ENCODE data around the gene IPO5. TPM values are rescaled to one million over a fixed set of nuclear protein-coding genes. Genes with fewer than 3 reads are reported as not detected.
A peak's percentile ranks its signal among the peaks of the same experiment; 100 is the strongest.

IPO5 gene
- polyA plus RNA-seq, 1 of the 3 experiments (the other 2 are of a cell fraction) = 77.1 TPM

DNA sequence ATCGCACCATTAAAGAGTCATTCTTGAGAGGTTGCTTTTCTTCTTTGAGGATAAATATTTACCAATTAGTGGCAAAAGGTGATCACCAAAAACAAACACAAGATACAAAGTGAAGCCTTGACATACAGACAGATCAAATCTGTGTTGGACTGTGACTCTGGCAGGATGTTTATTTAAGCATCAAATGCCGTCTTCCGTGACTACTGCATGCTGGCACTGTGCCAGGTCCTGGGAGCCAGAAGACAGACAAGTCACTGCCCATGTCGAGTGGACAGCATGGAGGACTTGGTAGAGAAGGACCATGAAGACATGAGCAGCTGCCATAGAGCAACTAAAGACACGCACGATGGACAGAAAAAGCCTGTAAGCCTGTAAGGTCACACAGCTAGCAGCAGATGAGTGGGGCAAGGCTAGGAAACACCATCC lies 96.6 kb downstream of the IPO5 start:
- ChIA-PET POLR2A (no interaction called here), CTCF (no interaction called here)
- Histone ChIP-seq H2AFZ (ENCODE audit: low read depth) (no peak overlapping the region), H3K79me2 (ENCODE audit: insufficient read depth) (no peaks in the 10 kb centered on the region), H3K27ac (ENCODE audit: low read depth in 2 of 2, low read length in 1 of 2) (no peak overlapping the region), H3K36me3 (replicated peaks in 1 of 2; ENCODE audit: control insufficient read depth in 1 of 2, insufficient read depth in 2 of 2, low read length in 1 of 2) (no peaks in the 10 kb centered on the region), H3K4me2 (no peak overlapping the region), H3K9me3 (no peaks in the 10 kb centered on the region), H4K20me1 (ENCODE audit: insufficient read depth) (no peaks in the 10 kb centered on the region), H3K27me3 (ENCODE audit: insufficient read depth) (no peaks in the 10 kb centered on the region), H3F3A (replicated peaks; ENCODE audit: insufficient read depth) (no peaks in the 10 kb centered on the region), H3K4me1 (ENCODE audit: control insufficient read depth in 1 of 2, insufficient read depth in 2 of 2, low read depth in 1 of 2, low read length in 1 of 2) (peaks cover 0 to 3% of the 10 kb centered on the region in 2 experiments; a peak in 1 of 4 replicates), H3K9ac (no peak overlapping the region), H3K4me3 (ENCODE audit: low read depth in 2 of 2, low read length in 1 of 2) (no peak overlapping the region), H3K9me2 (no peaks in the 10 kb centered on the region)
- TF ChIP-seq NFIC (IDR thresholded peaks at IDR 0.05; ENCODE audit: borderline replicate concordance) = peak; percentile 47; the same call in 1 of the 2 replicates
- TF ChIP-seq TCF12 (IDR thresholded peaks at IDR 0.05) = no peak
- 46% methylated on average over 6 of the region's 6 CpGs for WGBS (ENCODE audit: low lambda C conversion rate)
- peak; percentile 38 for DNase-seq

DNA sequence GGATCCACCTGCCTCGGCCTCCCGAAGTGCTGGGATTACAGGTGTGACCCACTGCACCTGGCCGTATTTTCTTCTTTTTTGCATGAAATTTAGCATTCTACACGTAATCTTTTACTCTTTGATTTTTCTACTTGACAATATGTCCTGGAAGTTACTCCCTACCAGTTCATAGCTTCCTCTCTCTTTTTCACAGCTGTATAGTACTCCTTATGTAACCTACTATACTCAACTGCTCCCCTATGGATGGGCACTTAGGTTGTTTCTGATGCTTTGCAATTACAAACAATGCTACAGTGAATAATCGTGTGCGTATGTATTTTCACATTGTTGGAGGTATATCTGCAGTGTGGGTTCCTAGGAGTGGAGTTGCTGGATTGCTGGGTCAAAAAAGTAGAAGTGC lies 98.9 kb downstream of the IPO5 start:
- peaks cover 0 to 3% of the 10 kb centered on the region in 2 experiments; a peak in 1 of 4 replicates for H3K4me1 ChIP-seq (ENCODE audit: control insufficient read depth in 1 of 2, insufficient read depth in 2 of 2, low read depth in 1 of 2, low read length in 1 of 2)
- H3K9ac ChIP-seq = no peak overlapping the region
- no peak overlapping the region for H3K4me3 ChIP-seq (ENCODE audit: low read depth in 2 of 2, low read length in 1 of 2)
- H3K27me3 ChIP-seq (ENCODE audit: insufficient read depth) = no peaks in the 10 kb centered on the region; the same call in 1 of the 2 replicates
- WGBS (ENCODE audit: low lambda C conversion rate) = 76% methylated on average over 6 of the region's 6 CpGs
- H3K4me2 ChIP-seq = no peak overlapping the region
- H3K36me3 ChIP-seq (replicated peaks in 1 of 2; ENCODE audit: control insufficient read depth in 1 of 2, insufficient read depth in 2 of 2, low read length in 1 of 2) = no peaks in the 10 kb centered on the region
- no peaks in the 10 kb centered on the region for H4K20me1 ChIP-seq (ENCODE audit: insufficient read depth)
- no peaks in the 10 kb centered on the region for H3F3A ChIP-seq (replicated peaks; ENCODE audit: insufficient read depth)
- DNase-seq = no peak
- H3K9me3 ChIP-seq = no peaks in the 10 kb centered on the region
- TF ChIP-seq NRF1 (IDR thresholded peaks at IDR 0.05; ENCODE audit: low read depth, low read length) = no peak
- no peak for TF ChIP-seq FOXJ3 (CRISPR knock-in tag; IDR thresholded peaks at IDR 0.05)
- no peak for TF ChIP-seq NFIC (IDR thresholded peaks at IDR 0.05; ENCODE audit: borderline replicate concordance)
- TF ChIP-seq, protein P1, sequence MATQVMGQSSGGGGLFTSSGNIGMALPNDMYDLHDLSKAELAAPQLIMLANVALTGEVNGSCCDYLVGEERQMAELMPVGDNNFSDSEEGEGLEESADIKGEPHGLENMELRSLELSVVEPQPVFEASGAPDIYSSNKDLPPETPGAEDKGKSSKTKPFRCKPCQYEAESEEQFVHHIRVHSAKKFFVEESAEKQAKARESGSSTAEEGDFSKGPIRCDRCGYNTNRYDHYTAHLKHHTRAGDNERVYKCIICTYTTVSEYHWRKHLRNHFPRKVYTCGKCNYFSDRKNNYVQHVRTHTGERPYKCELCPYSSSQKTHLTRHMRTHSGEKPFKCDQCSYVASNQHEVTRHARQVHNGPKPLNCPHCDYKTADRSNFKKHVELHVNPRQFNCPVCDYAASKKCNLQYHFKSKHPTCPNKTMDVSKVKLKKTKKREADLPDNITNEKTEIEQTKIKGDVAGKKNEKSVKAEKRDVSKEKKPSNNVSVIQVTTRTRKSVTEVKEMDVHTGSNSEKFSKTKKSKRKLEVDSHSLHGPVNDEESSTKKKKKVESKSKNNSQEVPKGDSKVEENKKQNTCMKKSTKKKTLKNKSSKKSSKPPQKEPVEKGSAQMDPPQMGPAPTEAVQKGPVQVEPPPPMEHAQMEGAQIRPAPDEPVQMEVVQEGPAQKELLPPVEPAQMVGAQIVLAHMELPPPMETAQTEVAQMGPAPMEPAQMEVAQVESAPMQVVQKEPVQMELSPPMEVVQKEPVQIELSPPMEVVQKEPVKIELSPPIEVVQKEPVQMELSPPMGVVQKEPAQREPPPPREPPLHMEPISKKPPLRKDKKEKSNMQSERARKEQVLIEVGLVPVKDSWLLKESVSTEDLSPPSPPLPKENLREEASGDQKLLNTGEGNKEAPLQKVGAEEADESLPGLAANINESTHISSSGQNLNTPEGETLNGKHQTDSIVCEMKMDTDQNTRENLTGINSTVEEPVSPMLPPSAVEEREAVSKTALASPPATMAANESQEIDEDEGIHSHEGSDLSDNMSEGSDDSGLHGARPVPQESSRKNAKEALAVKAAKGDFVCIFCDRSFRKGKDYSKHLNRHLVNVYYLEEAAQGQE (IDR thresholded peaks at IDR 0.05; ENCODE audit: low read depth, low read length) = no peak
- no peak for TF ChIP-seq EP300 (IDR thresholded peaks at IDR 0.05; ENCODE audit: borderline replicate concordance in 1 of 2, low read depth in 1 of 2, low read length in 1 of 2)
- TF ChIP-seq, protein P2, sequence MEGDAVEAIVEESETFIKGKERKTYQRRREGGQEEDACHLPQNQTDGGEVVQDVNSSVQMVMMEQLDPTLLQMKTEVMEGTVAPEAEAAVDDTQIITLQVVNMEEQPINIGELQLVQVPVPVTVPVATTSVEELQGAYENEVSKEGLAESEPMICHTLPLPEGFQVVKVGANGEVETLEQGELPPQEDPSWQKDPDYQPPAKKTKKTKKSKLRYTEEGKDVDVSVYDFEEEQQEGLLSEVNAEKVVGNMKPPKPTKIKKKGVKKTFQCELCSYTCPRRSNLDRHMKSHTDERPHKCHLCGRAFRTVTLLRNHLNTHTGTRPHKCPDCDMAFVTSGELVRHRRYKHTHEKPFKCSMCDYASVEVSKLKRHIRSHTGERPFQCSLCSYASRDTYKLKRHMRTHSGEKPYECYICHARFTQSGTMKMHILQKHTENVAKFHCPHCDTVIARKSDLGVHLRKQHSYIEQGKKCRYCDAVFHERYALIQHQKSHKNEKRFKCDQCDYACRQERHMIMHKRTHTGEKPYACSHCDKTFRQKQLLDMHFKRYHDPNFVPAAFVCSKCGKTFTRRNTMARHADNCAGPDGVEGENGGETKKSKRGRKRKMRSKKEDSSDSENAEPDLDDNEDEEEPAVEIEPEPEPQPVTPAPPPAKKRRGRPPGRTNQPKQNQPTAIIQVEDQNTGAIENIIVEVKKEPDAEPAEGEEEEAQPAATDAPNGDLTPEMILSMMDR (IDR thresholded peaks at IDR 0.05) = no peak
- TF ChIP-seq TAF1 (IDR thresholded peaks at IDR 0.05; ENCODE audit: borderline replicate concordance, low read depth, low read length) = no peak
- TF ChIP-seq RAD21 (IDR thresholded peaks at IDR 0.05; ENCODE audit: low read length) = no peak
- no peaks in the 10 kb centered on the region for H3K79me2 ChIP-seq (ENCODE audit: insufficient read depth)
- H2AFZ ChIP-seq (ENCODE audit: low read depth) = no peak overlapping the region
- CTCF ChIA-PET = interaction anchor here (0.7 to 1.0 kb wide), 2 partner anchors 66 to 330 kb away, joined by 3 read pairs; no protein-coding TSS in a partner anchor
- POLR2A ChIA-PET = no interaction called here
- H3K27ac ChIP-seq (ENCODE audit: low read depth in 2 of 2, low read length in 1 of 2) = no peak overlapping the region
- no peaks in the 10 kb centered on the region for H3K9me2 ChIP-seq

Data from SK-N-SH (cell line).